GM10248 (cell line): Measurements from ENCODE around the gene RPS8.
"Not testable (repeated sequence)": the region's sequence is repeated elsewhere in the genome, so short reads cannot be mapped to it uniquely, and the experiment has no call there.

Experiments
- CTCF ChIA-PET: fragments of 300-600 bp; sonication (Branson Sonifier 250); formaldehyde crosslinking; extraction: SDS; loops from one replicate; lab custom pipeline; 2021; ENCODE audit warnings: antibody characterized with exemption; lab: Yijun Ruan, JAX
- POLR2A ChIA-PET: fragments of 350-650 bp; sonication (Branson Sonifier 250); formaldehyde crosslinking; extraction: SDS; loops from one replicate; lab custom pipeline; 2020; ENCODE audit warnings: antibody characterized with exemption; lab: Yijun Ruan, JAX
- DNase-seq: peaks from one replicate; pipeline ENCODE4 v3.0.0; 2012; ENCODE audit errors: extremely low spot score
- TF ChIP-seq, protein P1 (sequence below): IDR thresholded peaks from 2 replicates; pipeline ENCODE4 v1.5.1; 2012; ENCODE audit warnings: mild to moderate bottlenecking, low read depth; ENCODE audit errors: extremely low read depth, missing control alignments, control extremely low read depth

Gene RPS8

DNA sequence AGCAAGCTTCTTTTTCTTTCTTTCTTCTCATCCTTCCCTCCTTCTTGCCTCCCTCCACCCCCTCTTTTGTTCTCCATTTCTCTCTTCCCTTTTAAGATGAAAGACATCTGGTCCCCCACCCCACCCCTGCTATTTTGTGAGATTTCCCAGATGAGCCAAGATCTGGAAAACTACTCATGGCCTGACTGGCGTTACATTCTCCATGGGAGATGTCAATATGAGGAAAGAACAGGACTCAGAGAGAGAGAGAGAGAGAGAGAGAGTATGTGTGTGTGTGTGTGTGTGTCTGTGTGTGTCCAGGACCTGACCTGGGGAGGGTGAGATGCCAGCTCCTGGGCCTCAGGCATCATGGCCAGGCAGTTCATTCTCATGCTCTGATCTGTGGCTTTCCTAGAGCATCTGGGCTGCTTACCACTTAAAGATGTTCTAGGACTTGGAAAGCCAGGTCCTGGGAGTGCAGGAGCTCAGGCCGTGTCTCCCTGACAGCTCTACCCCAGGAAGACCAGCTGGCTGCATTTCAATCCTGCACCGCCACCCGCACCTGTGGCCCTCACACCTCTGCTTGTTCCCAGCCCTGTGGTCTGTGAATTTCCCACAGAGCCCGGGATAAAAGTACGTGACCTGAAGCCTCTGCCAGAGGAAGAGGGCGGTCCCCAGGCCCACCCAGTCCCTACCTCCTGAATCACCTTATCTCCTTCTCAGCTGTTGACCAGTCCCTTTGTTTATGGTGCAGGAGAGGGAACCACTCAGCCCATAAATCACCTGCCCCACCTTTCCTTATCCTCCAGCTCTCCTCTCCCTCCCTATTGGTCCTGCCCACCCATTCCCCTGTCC lies 15.8 kb downstream of the RPS8 start:
- POLR2A ChIA-PET = interaction anchor here (0.6 to 3.1 kb wide), 7 partner anchors 9 to 729 kb away, joined by 3 to 13 read pairs (median 11); partner anchors contain the start of genes PLK3 and RPS8
- CTCF ChIA-PET = interaction anchor here (1.0 to 8.0 kb wide), 8 partner anchors 8 to 702 kb away, joined by 3 to 98 read pairs (median 4); partner anchors contain the start of genes PLK3, RNU5D-1 and RPS8
- TF ChIP-seq, protein P1, sequence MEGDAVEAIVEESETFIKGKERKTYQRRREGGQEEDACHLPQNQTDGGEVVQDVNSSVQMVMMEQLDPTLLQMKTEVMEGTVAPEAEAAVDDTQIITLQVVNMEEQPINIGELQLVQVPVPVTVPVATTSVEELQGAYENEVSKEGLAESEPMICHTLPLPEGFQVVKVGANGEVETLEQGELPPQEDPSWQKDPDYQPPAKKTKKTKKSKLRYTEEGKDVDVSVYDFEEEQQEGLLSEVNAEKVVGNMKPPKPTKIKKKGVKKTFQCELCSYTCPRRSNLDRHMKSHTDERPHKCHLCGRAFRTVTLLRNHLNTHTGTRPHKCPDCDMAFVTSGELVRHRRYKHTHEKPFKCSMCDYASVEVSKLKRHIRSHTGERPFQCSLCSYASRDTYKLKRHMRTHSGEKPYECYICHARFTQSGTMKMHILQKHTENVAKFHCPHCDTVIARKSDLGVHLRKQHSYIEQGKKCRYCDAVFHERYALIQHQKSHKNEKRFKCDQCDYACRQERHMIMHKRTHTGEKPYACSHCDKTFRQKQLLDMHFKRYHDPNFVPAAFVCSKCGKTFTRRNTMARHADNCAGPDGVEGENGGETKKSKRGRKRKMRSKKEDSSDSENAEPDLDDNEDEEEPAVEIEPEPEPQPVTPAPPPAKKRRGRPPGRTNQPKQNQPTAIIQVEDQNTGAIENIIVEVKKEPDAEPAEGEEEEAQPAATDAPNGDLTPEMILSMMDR = no peak

DNA sequence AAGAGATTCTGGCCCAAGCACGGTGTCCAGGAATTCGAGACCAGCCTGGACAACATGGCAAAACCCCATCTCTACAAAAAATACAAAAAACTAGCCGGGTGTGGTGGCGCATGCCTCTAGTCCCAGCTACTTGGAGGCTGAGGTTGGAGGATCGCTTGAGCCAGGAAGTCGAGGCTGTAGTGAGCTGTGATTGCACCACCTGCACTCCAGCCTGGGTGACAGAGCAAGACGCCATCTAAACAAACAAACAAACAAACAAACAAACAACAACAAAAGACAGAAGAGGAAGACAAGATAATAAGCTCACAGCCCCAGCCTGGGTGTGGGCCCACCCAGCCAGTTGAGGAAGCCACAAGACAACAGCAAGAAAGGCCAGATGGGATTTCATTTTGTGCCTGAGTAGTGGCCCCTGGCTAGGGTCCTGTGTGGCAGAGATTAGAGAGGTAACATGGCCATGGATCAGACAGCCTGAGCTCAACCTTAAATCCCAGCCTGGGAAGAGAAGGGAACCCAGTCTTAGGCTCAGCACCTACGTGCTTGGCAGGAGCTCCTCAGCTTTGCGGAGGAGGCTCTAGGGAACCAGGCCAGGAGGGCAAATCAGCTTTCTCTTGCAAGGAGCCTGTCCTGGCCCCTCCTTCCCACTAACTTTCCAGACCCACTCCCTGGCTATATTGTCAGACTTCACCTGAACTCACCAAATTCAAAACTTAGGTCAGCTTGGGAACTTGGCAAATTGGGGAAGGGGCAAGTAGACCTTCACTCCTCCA lies 17.6 kb downstream of the RPS8 start:
- ChIA-PET POLR2A (interaction anchor here (0.6 to 1.6 kb wide), 5 partner anchors 10 to 287 kb away, joined by 3 to 6 read pairs (median 3); no protein-coding TSS in a partner anchor), CTCF (interaction anchor here (0.7 to 2.6 kb wide), 28 partner anchors 9 to 776 kb away, joined by 3 to 21 read pairs (median 4); partner anchors contain the start of genes BTBD19, DYNLT4, HECTD3 and PTCH2)
- no peak for DNase-seq
- TF ChIP-seq, protein P1 = no peak

More for the DNA sequence above, 15.8 kb downstream of the RPS8 start:
- DNase-seq = no peak

DNA sequence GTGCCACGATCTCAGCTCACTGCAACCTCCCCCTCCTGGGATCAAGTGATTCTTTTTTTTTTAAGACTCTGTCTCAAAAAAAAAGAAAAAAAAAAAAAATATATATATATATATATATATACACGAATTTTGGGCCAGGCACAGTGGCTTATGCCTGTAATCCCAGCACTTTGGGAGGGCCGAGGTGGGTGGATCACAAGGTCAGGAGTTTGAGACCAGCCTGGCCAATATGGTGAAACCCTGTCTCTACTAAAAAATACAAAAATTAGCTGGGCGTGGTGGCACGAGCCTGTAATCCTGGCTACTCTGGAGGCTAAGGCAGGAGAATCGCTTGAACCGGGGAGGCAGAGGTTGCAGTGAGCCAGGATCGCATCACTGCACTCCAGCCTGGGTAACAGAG lies 22.5 kb downstream of the RPS8 start:
- POLR2A ChIA-PET = interaction anchor here (1.3 kb wide), 1 partner anchor 21 kb away, joined by 7 read pairs; no protein-coding TSS in a partner anchor
- not testable (repeated sequence) for DNase-seq
- CTCF ChIA-PET = interaction anchor here (1.9 to 5.9 kb wide), 2 partner anchors 10 to 67 kb away, joined by 5 to 98 read pairs; partner anchors contain the start of genes BEST4 and RNU5D-1

DNA sequence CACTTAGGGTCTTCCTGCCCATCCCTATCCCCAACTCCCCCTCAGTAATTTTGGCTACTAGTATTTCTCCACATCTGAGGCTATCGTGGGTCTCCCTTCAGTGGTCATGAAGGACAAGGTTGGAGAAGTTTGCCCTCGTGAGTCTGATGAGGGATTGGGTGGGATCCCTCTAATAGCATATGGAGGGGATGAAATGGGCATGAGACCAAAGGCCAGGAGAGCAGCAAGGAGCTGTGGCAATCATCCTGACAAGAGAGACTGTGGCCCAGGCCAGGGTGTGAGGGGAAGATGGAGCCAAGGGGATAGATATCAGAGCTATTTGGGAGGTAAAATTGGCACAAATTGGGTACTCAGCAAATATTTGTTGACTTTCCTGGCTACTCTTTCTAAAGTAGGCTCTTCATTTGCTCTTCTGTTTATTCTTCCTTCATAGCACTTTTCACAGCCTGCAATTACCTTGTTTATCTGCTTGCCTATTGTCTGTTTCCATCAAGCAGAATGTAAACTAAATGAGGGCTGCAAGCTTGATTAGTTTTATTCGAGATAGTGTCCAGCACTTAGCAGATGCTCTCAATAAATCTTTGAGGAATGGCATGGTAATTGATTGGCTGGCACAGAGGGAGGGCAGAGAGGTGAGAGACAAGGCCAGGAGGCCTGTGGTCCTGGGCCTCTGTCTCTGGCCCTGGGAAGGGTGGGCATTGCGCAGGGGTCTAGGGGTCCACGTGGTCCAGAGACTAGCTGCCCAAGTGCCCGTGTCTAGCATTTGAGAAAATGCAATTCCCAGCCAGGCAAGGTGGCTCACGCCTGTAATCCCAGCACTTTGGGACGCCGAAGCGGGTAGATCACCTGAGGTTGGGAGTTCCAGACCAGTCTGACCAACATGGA lies 23.4 kb downstream of the RPS8 start:
- no peak for DNase-seq
- ChIA-PET CTCF (interaction anchor here (0.9 to 5.9 kb wide), 8 partner anchors 10 to 70 kb away, joined by 3 to 98 read pairs (median 5); partner anchors contain the start of genes BEST4, BTBD19 and RNU5D-1), POLR2A (interaction anchor here (1.0 kb wide), 1 partner anchor 20 kb away, joined by 3 read pairs; no protein-coding TSS in a partner anchor)
- TF ChIP-seq, protein P1 = no peak

DNA sequence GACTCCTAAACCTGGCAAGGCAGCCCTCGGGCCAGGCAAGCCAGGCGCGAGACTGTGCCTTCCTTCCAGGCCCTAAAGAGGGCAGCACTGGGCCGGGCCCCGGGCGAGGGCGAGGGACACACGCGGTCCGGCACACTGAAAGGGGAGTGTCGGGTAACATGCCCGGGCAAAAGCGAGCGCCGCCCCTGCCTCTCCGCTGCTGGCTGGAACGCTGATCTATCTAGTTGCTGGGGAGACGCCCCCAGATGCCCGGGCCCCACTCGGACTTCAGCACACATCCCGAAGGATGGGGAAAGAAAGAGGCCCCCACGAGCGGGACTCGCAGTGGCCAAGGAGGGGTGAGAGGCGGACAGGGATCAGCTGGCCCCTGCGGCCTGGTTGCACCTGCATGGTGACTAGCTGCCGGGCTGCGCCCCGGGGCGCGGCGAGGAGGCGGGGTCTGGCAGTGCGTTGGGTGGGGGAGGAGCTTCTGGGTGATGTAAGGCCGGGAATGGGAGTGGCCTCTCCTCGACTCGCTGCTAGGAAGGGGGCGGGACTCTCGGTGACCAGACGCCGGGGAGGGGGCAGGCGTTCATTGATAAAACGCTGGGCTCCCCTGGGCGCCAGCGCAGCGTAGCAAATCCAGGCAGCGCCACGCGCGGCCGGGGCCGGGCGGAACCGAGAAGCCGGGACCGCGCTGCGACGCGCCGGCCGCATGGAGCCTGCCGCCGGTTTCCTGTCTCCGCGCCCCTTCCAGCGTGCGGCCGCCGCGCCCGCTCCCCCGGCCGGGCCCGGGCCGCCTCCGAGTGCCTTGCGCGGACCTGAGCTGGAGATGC lies 24.6 kb downstream of the RPS8 start, which contains the start of gene PLK3:
Gene PLK3 (plus strand): TSS at position 608 of the 815 bp plus-strand sequence. CDS start 87 bp downstream, at position 695.
- ChIA-PET CTCF (interaction anchor here (0.7 to 5.9 kb wide), 26 partner anchors 9 to 539 kb away, joined by 3 to 98 read pairs (median 4); partner anchors contain the start of genes BEST4, BTBD19, HECTD3 and RNU5D-1), POLR2A (interaction anchor here (0.5 to 2.3 kb wide), 25 partner anchors 9 to 786 kb away, joined by 3 to 57 read pairs (median 5); partner anchors contain the start of genes AKR1A1, BTBD19, HECTD3 and PTCH2)
- DNase-seq = peak; percentile 99
- TF ChIP-seq, protein P1 = peak; percentile 94
